Adrenal gland (tissue), 12 donors: ENCODE results near the gene MAP3K3. TPM values are rescaled to one million over a fixed set of nuclear protein-coding genes. Genes with fewer than 3 reads are reported as not detected.

Experiments used
- DNase-seq, 7 donors: peaks; one replicate each; pipeline ENCODE4 v3.0.0-alpha.2; 2019 to 2020
- H3K27ac ChIP-seq, 5 donors: fragments of 200-600 bp; sonication (generic) in 4 of 5; 1 replicate in 3 of 5; 2 replicates in 2 of 5; pipeline versions ENCODE4 v1.5.1 to v1.8.0; 2016 to 2020; ENCODE audit warnings: mild to moderate bottlenecking in 1 of 5
- H3K27me3 ChIP-seq: fragments of 200-600 bp; 2 replicates; pipeline ENCODE4 v1.8.0; 2021
- H3K36me3 ChIP-seq, 2 donors: fragments of 200-600 bp; replicated peaks in 1 of 2; 1 replicate in 1 of 2; 2 replicates in 1 of 2; pipeline versions ENCODE4 v1.5.1 to v1.8.0; 2018 to 2022
- H3K4me1 ChIP-seq, 2 donors: fragments of 200-600 bp; replicated peaks in 1 of 2; 1 replicate in 1 of 2; 2 replicates in 1 of 2; pipeline versions ENCODE4 v1.5.1 to v1.8.0; 2018 to 2021
- H3K4me3 ChIP-seq, 4 donors: fragments of 200-600 bp; sonication (generic) in 3 of 4; one replicate each; pipeline ENCODE4 v1.5.1; 2016 to 2018
- H3K9me3 ChIP-seq, 3 donors: fragments of 200-600 bp; sonication (generic) in 1 of 3; replicated peaks in 1 of 3; 1 replicate in 2 of 3; 2 replicates in 1 of 3; pipeline versions ENCODE4 v1.5.1 to v1.8.0; 2016 to 2021
- POLR2A ChIP-seq, 2 donors: fragments of 450-650 bp; IDR thresholded peaks; one replicate each; pipeline ENCODE4 v1.6.1; 2017; ENCODE audit warnings: antibody characterized with exemption in 2 of 2, mild to moderate bottlenecking in 2 of 2, moderate library complexity in 1 of 2
- WGBS, 4 donors: extraction: QIAGEN DNeasy Blood & Tissue Kit in 2 of 4; methylation state at CpG; one replicate each; pipeline versions ENCODE4 v1.1.5 to v1.1.7; 2013 to 2017; 5-methylcytosine and 5-hydroxymethylcytosine counted together
- intact Hi-C, 2 donors: fragments of 100-400 bp; cut with DNase I; formaldehyde crosslinking; loops; one replicate each; pipeline versions ENCODE4 v1.14.1 to v1.15.0; 2022 to 2023
- polyA plus RNA-seq, 3 donors: library from polyadenylated mRNA; stranded (reverse); fragments of 200-250 nt in 2 of 3; fragments of 350-450 nt in 1 of 3; fragmentation: Illumina TruSeq in 1 of 3; extraction: RNeasy Lipid Tissue Mini Kit (QIAGEN cat#74804) in 1 of 3; gene quantifications; one replicate each; pipeline ENCODE4 v1.2.3, GENCODE V29; 2013 to 2014
- total RNA-seq, 9 donors: library from RNA; depleted of rRNA in 4 of 9; stranded (reverse); fragments of >200 nt in 4 of 9; fragments of 120-200 nt in 1 of 9; fragmentation: NEBNext Ultra II Directional in 1 of 9; extraction: Animal tissue kit (Norgen Biotek cat#: 25700) in 1 of 9; gene quantifications; one replicate each; pipeline versions ENCODE4 v1.1.0 to v1.2.4, GENCODE V29; 2013 to 2023
- TF ChIP-seq, protein P1 (sequence below), 6 experiments: fragments of 450-650 bp in 4 of 6; fragments of 200-600 bp in 2 of 6; sonication (generic) in 1 of 6; IDR thresholded peaks; 1 replicate in 5 of 6; 2 replicates in 1 of 6; pipeline versions ENCODE4 v1.5.1 to v1.8.0; 2016 to 2021; ENCODE audit warnings: antibody characterized with exemption in 6 of 6, mild to moderate bottlenecking in 2 of 6, moderate library complexity in 1 of 6
- donor health status: healthy with polysubstance abuse.
- donor health status: Bipolar disorder and iron deficiency.
- donor health status: DM: yes; HTN: yes; CAD: no.
- donor health status: DM: no; HTN: no; CAD: no.
- donor health status: DM: no; HTN: no; CAD: no.
- donor health status: DM: yes; HTN: yes; CAD: no.

The MAP3K3 gene
- total and polyA plus RNA-seq, 12 donors, result 11.6 to 47.1 (median 30.5) TPM

DNA sequence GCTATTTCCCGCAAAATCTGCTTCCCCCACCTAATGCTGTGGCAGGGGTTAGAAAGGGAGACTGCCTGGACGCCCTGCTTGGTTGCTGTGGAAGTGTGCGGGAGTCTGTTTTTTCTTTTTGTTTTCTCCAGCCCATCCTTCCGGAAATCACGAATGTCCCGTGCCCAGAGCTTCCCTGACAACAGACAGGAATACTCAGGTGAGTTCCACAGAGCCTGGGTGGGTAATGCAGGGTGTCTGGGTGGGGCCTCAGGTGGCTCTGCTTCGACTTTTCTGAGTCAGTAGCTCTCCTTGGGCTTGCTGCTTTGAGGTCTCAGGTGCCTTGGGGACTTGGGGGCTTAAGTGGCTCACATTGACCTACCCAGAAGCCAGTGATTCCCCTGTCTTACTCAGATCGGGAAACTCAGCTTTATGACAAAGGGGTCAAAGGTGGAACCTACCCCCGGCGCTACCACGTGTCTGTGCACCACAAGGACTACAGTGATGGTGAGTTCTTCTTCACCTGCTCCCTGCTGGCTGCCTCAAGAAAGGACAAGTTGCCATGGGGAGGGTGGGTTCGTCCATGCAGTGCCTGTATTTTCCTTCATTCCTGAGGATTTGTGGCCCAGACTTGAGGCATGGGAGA is 66.3 kb downstream of the MAP3K3 start:
- Histone ChIP-seq H3K4me1 (peaks cover 0 to 9% of the 10 kb centered on the region in 2 donors), H3K27ac (no peak overlapping the region), H3K36me3 (peaks cover 0 to 60% of the 10 kb centered on the region in 2 donors), H3K27me3 (no peaks in the 10 kb centered on the region), H3K9me3 (no peaks in the 10 kb centered on the region), H3K4me3 (no peak overlapping the region)
- no peak for DNase-seq
- TF ChIP-seq, protein P1, sequence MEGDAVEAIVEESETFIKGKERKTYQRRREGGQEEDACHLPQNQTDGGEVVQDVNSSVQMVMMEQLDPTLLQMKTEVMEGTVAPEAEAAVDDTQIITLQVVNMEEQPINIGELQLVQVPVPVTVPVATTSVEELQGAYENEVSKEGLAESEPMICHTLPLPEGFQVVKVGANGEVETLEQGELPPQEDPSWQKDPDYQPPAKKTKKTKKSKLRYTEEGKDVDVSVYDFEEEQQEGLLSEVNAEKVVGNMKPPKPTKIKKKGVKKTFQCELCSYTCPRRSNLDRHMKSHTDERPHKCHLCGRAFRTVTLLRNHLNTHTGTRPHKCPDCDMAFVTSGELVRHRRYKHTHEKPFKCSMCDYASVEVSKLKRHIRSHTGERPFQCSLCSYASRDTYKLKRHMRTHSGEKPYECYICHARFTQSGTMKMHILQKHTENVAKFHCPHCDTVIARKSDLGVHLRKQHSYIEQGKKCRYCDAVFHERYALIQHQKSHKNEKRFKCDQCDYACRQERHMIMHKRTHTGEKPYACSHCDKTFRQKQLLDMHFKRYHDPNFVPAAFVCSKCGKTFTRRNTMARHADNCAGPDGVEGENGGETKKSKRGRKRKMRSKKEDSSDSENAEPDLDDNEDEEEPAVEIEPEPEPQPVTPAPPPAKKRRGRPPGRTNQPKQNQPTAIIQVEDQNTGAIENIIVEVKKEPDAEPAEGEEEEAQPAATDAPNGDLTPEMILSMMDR (IDR thresholded peaks at IDR 0.05), result no peak
- TF ChIP-seq POLR2A (IDR thresholded peaks at IDR 0.05), result no peak
- intact Hi-C loops, result no loop called here
- 80 to 88% (median 87%) methylated on average over 10 to 12 of the region's 12 CpGs for WGBS, 4 donors

DNA sequence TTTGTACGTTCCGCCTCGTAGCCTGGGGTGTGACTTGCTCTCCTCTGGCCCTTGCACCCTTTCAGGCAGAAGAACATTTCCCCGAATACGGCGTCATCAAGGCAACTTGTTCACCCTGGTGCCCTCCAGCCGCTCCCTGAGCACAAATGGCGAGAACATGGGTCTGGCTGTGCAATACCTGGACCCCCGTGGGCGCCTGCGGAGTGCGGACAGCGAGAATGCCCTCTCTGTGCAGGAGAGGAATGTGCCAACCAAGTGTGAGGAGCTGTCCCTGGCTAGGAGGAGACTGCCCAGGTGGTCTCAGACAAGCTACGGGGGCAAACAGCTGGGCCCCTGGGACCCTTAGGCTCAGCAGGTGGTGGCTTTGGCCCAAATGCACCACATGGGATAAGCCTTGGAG is 67.3 kb downstream of the MAP3K3 start:
- Histone ChIP-seq H3K36me3 (peaks cover 0 to 69% of the 10 kb centered on the region in 2 donors), H3K9me3 (no peaks in the 10 kb centered on the region), H3K4me1 (peaks cover 0 to 9% of the 10 kb centered on the region in 2 donors), H3K27me3 (no peaks in the 10 kb centered on the region), H3K4me3 (no peak overlapping the region), H3K27ac (no peak overlapping the region)
- WGBS, 4 donors, result 88 to 98% (median 96%) methylated on average over 8 to 14 of the region's 14 CpGs
- no peak for TF ChIP-seq POLR2A (IDR thresholded peaks at IDR 0.05)
- TF ChIP-seq, protein P1 (IDR thresholded peaks at IDR 0.05), result no peak
- intact Hi-C loops, result no loop called here
- DNase-seq, result no peak

DNA sequence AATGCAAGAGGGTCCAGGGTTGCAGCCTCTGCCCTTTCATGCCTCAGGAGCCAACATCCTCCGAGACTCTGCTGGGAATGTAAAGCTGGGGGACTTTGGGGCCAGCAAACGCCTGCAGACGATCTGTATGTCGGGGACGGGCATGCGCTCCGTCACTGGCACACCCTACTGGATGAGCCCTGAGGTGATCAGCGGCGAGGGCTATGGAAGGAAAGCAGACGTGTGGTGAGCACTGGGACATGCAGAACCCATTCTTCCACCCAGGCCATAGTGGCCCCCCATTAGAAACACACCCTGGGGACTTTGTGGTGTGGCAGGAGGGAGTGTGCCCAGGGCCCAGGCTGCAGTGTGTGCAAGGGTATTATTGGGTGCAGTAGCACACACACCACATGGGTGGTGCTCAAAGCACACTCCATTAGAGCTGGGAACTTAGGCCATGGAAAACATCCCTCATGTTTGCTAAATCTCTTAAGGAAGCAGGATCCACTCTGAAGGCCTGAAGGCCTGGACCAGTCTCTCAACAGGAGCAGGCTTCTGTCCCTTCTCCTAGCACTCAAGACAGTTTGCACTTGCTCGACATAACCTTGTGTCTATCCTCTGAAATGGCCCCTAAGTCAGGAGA is 70.1 kb downstream of the MAP3K3 start:
- Histone ChIP-seq H3K27me3 (no peaks in the 10 kb centered on the region), H3K4me3 (no peak overlapping the region), H3K4me1 (no peaks in the 10 kb centered on the region), H3K9me3 (no peaks in the 10 kb centered on the region), H3K36me3 (peaks cover 0 to 69% of the 10 kb centered on the region in 2 donors), H3K27ac (no peak overlapping the region)
- intact Hi-C loops, result loop anchor here in 1 of 2 donors (10.0 kb wide), 1 partner anchor 68 kb away; the partner anchor contains the start of gene MAP3K3
- no peak for DNase-seq
- WGBS, 4 donors, result 94 to 100% (median 95%) methylated on average over 11 of the region's 11 CpGs
- TF ChIP-seq, protein P1 (IDR thresholded peaks at IDR 0.05), result no peak
- TF ChIP-seq POLR2A (IDR thresholded peaks at IDR 0.05), result no peak

DNA sequence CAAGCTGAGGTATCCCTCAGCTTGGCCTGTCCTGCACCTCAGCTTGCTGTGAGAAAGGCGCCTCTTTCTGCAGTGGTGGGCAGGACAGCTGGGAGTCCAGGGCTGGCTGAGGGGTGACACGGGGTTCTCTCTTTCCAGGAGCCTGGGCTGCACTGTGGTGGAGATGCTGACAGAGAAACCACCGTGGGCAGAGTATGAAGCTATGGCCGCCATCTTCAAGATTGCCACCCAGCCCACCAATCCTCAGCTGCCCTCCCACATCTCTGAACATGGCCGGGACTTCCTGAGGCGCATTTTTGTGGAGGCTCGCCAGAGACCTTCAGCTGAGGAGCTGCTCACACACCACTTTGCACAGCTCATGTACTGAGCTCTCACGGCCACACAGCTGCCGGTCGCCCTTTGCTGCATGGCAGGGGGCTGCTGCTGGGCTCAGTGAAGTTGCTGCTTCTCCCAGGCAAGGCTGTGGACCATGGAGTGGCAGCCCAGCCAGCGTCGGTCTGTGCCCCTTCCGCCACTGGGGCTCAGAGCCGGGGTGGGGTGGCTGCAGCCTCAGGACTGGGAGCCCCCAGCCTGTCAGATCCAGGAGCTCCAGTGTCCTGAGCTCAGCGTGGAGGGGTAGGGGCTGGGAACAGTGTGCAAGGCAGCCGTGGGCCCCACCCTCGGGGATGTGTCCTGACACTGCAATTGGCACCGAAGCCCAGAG is 71.3 kb downstream of the MAP3K3 start:
- H3K4me1 ChIP-seq, result no peaks in the 10 kb centered on the region
- intact Hi-C loops, result loop anchor here in 1 of 2 donors (10.0 kb wide), 1 partner anchor 69 kb away; the partner anchor contains the start of gene MAP3K3
- H3K4me3 ChIP-seq, result no peak overlapping the region
- TF ChIP-seq POLR2A (IDR thresholded peaks at IDR 0.05), result no peak
- TF ChIP-seq, protein P1 (IDR thresholded peaks at IDR 0.05), result no peak
- no peaks in the 10 kb centered on the region for H3K27me3 ChIP-seq
- H3K36me3 ChIP-seq, result peaks cover 0 to 62% of the 10 kb centered on the region in 2 donors
- H3K9me3 ChIP-seq, result no peaks in the 10 kb centered on the region
- WGBS, 4 donors, result 89 to 91% (median 90%) methylated on average over 9 to 18 of the region's 18 CpGs
- no peak overlapping the region for H3K27ac ChIP-seq
- no peak for DNase-seq
